Kidney (tissue), 14 donors: ENCODE results near the gene LY6G6D. TPM values are rescaled to one million over a fixed set of nuclear protein-coding genes. Genes with fewer than 3 reads are reported as not detected.
A peak's percentile ranks its signal among the peaks of the same experiment; 100 is the strongest.

ENCODE experiments used
- DNase-seq, 5 donors: peaks; one replicate each; pipeline ENCODE4 v3.0.0-alpha.2; 2013 to 2020
- FAIRE-seq: peaks from 2 replicates; lab custom pipeline; 2012; peaks lifted over from hg19 to GRCh38; lab: Jason Lieb, UNC
- H3K27ac ChIP-seq, 2 donors: one replicate each; pipeline ENCODE4 v1.7.0; 2013; ENCODE audit warnings: low read depth in 2 of 2, low read length in 2 of 2, inconsistent platforms in 1 of 2
- H3K27me3 ChIP-seq: one replicate; pipeline ENCODE4 v1.7.1; 2013; ENCODE audit warnings: low read length, inconsistent platforms; ENCODE audit not compliant: control insufficient read depth, insufficient read depth
- H3K36me3 ChIP-seq, 3 donors: one replicate each; pipeline versions ENCODE4 v1.7.0 to v1.7.1; 2013; ENCODE audit warnings: low read length in 3 of 3, control low read depth in 1 of 3, inconsistent platforms in 1 of 3; ENCODE audit not compliant: insufficient read depth in 3 of 3, control insufficient read depth in 2 of 3
- H3K4me1 ChIP-seq, 3 donors: one replicate each; pipeline versions ENCODE4 v1.7.0 to v1.7.1; 2013; ENCODE audit warnings: low read length in 3 of 3, inconsistent platforms in 1 of 3, low read depth in 1 of 3; ENCODE audit not compliant: control insufficient read depth in 2 of 3, insufficient read depth in 2 of 3
- H3K4me3 ChIP-seq, 3 donors: one replicate each; pipeline versions ENCODE4 v1.7.0 to v1.8.1; 2013; ENCODE audit warnings: low read length in 3 of 3, control low read depth in 1 of 3, inconsistent platforms in 1 of 3
- H3K9ac ChIP-seq, 3 donors: one replicate each; pipeline versions ENCODE4 v1.7.0 to v1.7.1; 2013; ENCODE audit warnings: low read length in 3 of 3, control low read depth in 1 of 3, inconsistent platforms in 1 of 3
- H3K9me3 ChIP-seq, 3 donors: one replicate each; pipeline versions ENCODE4 v1.7.0 to v1.7.1; 2013; ENCODE audit warnings: low read length in 3 of 3, control low read depth in 1 of 3, inconsistent platforms in 1 of 3; ENCODE audit not compliant: control insufficient read depth in 2 of 3, insufficient read depth in 1 of 3
- CTCF ChIP-seq: IDR thresholded peaks from 3 replicates; pipeline ENCODE4 v1.5.1; 2012; ENCODE audit warnings: mild to moderate bottlenecking, moderate library complexity, borderline replicate concordance; ENCODE audit not compliant: insufficient read depth; ENCODE audit errors: extremely low read depth
- intact Hi-C: fragments of 100-400 bp; cut with DNase I; formaldehyde crosslinking; loops from one replicate; pipeline ENCODE4 v1.11.1; 2022
- polyA plus RNA-seq: library from polyadenylated mRNA; stranded (reverse); fragments of 350-450 nt; fragmentation: Illumina TruSeq; extraction: RNeasy Lipid Tissue Mini Kit (QIAGEN cat#74804); gene quantifications from one replicate; pipeline ENCODE4 v1.2.3, GENCODE V29; 2014; ENCODE audit warnings: low read depth, low replicate concordance; ENCODE audit not compliant: insufficient read depth
- total RNA-seq: library from RNA; stranded (reverse); fragmentation: NEBNext Ultra II Directional; extraction: Animal tissue kit (Norgen Biotek cat#: 25700); gene quantifications from one replicate; pipeline ENCODE4 v1.2.1, GENCODE V29; 2021
- donor health status: control.
- donor health status: control.
- donor health status: control.
- donor health status: control.
- donor health status: control.
- donor health status: DM: yes; HTN: yes; CAD: no.
- donor health status: Normal renal cell carcinoma (clear cell type).

LY6G6D gene
- total and polyA plus RNA-seq, 2 donors from 2014 or later: not detected

GRCh38 chr6:31749301-31750036 is 34.3 kb downstream of the LY6G6D start:
- Histone ChIP-seq H3K9me3 (no peaks in the 10 kb centered on the region), H3K9ac (no peak overlapping the region), H3K4me3 (no peak overlapping the region), H3K27me3 (no peaks in the 10 kb centered on the region), H3K4me1 (no peaks in the 10 kb centered on the region), H3K36me3 (peaks cover 0 to 3% (median 3%) of the 10 kb centered on the region in 3 donors), H3K27ac (no peak overlapping the region)
- intact Hi-C loops: no loop called here
- FAIRE-seq (no peak), DNase-seq (no peak)
- no peak for TF ChIP-seq CTCF

GRCh38 chr6:31750411-31751022 is 35.4 kb downstream of the LY6G6D start:
- H3K9me3 ChIP-seq: no peaks in the 10 kb centered on the region
- FAIRE-seq (no peak), DNase-seq (peak in 1 of 5 donors; percentile 2)
- no peaks in the 10 kb centered on the region for H3K27me3 ChIP-seq
- intact Hi-C loops: no loop called here
- no peak for TF ChIP-seq CTCF
- no peak overlapping the region for H3K4me3 ChIP-seq
- H3K4me1 ChIP-seq: no peaks in the 10 kb centered on the region
- no peak overlapping the region for H3K27ac ChIP-seq
- H3K36me3 ChIP-seq: peaks cover 0 to 3% (median 3%) of the 10 kb centered on the region in 3 donors
- H3K9ac ChIP-seq: no peak overlapping the region

GRCh38 chr6:31752739-31753319 is 37.7 kb downstream of the LY6G6D start:
- Histone ChIP-seq H3K36me3 (no peaks in the 10 kb centered on the region), H3K9ac (no peak overlapping the region), H3K27me3 (no peaks in the 10 kb centered on the region), H3K4me3 (no peak overlapping the region), H3K4me1 (no peaks in the 10 kb centered on the region), H3K27ac (no peak overlapping the region), H3K9me3 (no peaks in the 10 kb centered on the region)
- DNase-seq: no peak
- intact Hi-C loops: no loop called here
- FAIRE-seq: no peak
- no peak for TF ChIP-seq CTCF
